Activated CD4-positive, CD25-positive, alpha-beta regulatory T cell treated with anti-CD3 and anti-CD28 coated beads, Interleukin-2, amount 50 U/mL, for 72 hours (primary cell): ENCODE measurements around the gene STXBP4.

Experiments used
- DNase-seq: peaks from one replicate; pipeline ENCODE4 v3.0.0; 2021

STXBP4 gene

DNA sequence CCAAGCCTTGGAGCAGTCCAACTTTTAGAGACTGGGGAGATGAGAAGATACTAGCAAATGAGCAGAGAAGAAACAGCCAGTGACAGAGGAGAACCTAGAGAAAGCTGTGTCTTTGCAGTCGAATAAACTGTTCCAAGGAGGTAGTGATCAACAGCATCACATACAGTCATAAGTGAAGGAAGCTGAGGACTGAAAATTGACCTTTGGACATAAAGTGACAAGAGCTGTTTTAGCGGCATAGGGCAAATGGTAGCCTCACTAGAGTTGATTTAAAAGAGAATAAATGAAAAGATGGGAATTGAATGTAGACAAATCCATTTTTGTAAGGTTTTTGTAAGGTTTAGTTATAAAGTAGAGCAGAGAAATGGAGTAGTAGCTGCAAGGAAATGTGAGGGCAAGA, 165.0 kb downstream of the STXBP4 start:
- no peak for DNase-seq

DNA sequence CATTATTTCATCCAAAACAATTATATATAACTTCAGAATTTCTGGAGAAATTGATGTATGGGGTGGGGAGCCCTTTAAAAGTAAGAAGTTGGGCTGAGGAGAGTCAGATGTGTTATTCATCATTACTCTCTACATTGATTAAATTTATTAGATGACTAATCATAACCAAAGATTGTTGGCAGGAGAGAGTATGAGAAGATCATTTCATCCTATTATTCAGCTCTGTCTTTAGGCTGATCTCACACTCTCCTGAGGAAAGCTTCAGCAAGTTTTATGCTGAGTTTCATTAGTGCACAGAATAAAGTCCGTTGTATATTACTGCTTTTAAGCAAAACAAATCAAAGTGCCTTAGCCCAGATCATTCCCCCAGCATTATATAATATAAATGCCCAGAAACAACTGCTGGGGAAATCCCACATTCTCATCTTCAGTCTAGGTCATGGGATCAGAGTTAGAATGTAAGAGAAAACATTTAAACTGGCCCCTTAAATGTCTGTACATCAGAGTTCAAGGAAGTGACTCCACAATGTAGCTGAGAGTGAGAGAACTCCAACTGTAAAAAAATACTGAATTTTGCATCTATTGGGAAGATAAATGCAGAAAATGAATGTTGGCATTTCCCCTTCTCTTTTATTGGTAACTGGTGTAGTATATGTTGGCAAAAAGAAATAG, 166.1 kb downstream of the STXBP4 start:
- DNase-seq = no peak

DNA sequence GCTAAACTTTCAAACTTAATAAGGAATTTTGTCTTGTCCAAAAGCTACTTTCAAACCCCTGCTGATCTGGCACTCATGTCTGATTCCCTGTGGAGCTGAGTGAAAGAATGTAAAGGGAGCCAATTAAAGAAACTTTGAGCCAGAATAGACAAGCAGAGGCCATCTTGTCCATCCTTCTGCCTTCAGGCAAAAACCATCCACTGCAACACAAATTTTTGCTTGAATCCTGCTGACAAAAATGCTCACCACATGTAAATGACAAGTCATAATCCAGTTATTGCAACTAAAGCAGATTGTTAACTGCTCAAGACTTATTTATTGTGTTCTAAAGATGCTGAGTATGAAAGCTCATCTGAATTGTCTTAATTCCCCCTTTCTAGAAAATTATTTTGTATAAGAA, 172.2 kb downstream of the STXBP4 start:
- DNase-seq = no peak

DNA sequence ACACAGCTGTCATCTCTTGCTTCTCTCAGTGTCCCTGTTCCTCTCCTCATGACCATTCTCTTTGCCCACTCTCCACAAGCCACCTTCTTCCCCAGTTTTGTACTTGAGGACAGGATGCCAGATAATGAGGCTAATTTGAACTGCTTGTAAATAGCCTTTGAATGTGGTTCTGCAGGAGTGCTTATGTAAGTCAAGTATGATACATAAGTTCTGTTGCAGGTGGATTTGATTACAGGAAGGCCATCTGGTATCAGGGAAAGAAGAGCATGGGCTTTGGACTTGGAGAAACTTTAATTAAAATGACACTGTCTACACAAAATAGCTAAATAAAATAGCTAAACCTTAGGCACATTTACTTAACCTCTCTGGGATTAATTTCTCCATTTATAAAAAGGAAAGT, 176.0 kb downstream of the STXBP4 start:
- no peak for DNase-seq

DNA sequence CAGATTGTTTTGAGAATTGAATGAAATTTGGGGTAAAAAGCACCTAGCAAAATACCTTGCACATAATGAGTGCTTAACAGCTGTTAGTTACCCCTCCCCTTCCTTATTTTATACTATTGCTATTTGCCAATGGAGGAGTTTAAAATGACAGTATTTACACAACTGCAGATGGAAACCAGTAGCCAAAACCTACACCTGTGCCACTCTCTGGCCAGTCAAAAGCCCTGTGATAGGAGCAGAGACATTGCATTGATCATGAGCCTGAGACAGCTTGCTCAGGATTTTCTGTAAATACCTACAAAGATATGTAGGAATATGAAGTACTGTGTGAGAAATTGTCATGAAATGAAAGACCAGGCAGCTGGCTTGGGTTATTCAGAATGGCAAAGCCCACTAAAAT, 180.9 kb downstream of the STXBP4 start:
- DNase-seq = no peak

DNA sequence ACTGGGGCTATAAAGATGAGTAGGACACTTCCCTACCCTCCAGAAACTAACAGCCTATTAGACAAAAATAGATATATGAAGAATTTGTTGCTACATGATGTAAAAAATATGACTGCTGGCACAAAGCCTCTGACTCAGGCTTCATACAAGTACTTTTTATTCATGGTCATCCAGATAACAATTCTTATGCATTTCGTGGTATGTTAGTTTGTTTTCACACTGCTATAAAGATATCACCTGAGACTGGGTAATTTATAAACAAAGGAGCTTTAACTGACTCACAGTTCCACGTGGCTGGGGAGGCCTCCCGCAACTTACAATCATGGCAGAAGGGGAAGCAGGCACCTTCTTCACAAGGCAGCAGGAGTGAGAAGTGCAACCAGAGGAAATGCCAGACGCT, 183.7 kb downstream of the STXBP4 start:
- no peak for DNase-seq

DNA sequence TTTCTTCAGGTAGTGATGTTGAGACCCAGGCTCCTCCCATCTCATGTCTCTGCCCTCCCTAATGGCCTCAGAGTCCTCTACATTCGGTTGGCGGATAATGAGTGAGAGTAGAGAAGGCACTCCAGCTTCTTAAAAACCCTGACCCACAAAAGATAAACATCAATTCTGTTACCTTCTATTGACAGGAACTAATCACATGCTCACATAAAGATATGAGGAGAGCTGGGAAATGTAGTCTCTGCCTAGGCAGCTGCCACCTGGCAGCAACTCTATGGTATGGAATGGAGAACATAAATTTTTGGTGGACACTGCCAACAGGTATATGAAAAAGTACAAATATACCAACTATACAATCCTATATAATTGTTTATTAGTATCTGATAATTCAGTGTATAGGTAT, 185.5 kb downstream of the STXBP4 start:
- DNase-seq = no peak

DNA sequence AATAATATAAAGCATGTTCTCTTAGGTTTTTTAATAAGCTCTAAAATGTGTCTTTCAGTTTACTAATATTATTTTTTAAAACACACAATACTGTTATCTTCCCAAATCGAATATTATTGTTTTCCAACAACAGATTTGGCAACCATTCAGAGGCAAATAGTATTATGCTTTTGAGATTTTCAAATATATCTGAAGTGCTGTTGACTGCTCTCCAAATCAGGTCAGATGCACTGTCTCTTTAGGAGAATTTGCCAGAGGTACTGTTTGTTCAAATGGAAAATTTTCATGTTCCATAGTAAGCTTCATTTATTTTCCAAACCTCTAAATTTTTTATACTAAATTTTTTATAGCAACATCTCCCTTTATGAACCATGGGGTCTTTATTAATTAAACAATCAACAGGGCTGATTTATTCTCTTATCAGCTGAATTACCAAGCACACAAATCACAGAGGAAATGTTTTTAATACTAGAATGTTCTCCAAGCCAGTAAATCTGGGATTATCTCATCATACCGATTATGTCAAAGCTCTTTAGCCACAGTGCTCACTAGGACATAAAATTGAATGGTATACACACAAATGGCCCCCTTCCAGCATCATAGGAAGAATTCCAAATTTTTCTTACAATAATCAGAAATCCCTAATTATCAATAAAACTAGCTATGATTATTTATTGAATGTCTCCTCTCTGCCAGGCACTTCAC, 187.4 kb downstream of the STXBP4 start:
- no peak for DNase-seq

DNA sequence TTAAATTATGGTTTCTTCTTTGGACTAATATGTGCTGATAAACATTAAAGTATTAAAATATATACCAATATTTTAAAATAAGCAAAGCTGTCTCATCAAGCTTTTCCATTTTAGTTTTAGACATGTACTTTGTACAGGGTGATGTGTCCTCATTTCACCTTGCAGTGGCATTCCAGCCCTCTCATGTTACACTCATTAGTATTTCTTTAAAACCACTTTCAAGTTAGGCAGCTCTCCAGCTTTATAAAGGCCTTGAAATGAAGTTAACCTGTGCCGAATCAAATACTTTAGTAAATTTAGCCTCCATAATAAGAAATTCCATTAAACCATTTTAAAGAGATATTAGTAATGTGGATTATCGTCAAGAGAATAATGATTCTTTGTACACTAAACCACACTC, 188.6 kb downstream of the STXBP4 start:
- DNase-seq = no peak

DNA sequence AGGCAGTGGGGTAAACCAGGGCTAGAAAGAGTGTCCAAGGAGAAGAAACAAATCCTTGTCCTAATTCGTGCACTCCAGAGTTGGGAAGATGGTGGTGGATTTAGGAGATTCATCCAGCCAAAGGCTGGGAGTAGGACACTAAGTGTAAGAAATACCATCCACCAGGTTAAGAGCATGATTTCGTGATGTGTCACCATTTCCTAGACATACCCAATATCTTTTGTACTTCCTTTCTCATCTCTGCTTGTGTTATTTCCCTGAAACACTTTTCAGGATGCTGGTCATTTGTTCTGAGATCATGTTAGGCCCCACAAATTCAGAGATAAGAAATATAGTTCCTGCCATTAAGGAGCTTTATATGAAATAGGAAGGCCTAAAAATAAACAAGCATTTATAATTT, 189.9 kb downstream of the STXBP4 start:
- DNase-seq = no peak

DNA sequence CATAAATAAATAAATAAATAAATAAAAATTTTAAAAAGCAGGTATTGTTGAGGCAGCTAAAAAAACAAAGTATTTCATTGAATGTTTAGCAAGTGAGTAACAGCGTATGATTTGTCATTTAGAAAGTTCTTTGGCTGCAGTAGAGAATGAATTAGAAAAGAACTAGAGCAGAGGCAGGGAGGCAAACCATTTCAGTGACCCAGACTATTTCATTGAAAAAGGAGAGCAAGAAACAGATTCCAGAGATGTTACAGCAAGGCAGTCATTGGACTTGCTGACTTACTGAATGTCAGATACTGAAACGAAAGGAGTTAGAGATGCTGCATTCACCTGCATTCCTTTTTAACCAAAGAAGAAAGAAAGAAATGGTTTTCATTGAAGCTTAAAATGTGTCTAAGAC, 190.7 kb downstream of the STXBP4 start:
- no peak for DNase-seq

DNA sequence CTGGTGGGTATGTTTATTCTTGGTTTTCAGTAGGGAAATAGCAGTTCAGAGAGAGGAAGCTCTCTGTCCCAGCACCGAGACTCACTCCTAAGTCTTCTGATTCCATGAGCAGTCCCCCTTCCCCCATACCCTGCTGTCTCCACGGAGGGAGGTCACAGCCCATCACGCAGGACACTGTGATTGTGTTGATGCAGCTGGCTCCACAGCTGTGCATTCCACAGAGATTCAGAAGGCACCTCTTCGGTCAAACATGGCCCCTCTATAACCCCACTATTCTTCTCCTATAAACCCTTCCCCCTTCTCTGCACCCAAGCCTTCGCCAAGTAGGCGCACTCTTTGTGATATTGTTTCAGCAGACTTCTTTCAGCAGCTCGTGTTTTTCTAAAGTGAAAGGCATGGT, 191.9 kb downstream of the STXBP4 start:
- DNase-seq = no peak

DNA sequence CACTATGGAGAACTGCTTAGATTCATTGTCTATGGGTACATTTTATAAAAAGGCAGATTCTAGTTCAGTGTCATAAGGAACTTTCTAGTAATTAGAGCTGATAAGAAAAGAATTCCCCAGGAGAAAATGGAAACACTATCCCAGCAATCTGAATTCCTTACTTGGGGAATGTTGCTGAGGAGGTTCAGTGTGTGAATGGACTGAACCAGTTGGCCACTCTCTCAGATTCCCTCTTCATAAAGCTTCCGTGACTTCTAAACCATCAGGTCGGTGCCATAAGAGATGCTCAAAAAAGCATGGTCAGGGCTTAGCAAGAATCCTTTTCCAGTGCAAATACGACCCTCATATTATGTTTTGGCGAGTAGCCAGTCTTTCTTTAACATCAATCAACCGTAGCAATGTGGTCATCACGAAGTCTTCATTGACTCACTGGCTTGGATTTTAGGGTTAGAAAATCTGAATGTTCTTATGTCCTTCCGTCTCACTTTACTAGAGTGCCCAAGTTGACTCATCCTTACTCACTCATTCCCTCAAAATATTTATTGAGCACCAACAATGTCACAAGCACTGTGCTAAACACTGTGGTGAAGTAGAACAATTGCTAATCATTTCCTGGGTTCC, 193.5 kb downstream of the STXBP4 start:
- DNase-seq = no peak

DNA sequence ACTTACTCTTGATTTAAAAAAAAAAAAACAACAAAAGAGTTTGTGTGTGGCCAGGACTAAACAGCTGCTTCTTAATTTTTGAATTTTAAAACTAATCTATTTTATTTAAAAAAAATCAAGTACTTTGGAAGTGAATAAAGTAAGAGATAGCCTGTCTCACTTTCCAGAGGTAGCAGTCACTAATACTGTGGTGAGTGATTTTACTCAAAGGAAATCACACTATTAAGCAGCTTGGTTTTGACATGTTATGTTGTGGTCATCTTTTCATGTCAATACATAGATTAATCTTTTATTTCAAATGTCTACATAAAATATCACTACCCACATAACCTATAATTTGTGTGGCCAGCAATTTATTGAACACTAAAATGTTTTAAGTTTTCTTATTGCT, 194.0 kb downstream of the STXBP4 start:
- no peak for DNase-seq

DNA sequence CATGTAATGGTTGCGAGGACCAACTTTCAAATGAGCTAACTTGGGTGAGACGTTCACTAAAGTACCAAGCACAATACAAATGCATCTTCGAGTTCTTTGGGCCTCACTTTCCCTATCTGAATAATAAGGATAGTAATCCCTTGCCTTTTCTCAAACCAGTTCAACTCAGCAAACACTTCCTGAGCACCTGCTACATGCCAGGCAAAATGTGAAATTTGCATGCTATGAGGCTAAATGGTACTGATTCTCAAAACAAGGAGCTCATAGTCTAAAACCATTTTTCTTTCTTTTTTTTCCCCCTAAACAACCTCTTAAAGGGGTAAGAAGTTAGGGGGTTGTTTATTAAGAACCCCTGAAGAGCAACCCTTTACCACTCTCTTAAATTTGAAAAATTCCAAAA, 194.8 kb downstream of the STXBP4 start:
- DNase-seq = no peak

DNA sequence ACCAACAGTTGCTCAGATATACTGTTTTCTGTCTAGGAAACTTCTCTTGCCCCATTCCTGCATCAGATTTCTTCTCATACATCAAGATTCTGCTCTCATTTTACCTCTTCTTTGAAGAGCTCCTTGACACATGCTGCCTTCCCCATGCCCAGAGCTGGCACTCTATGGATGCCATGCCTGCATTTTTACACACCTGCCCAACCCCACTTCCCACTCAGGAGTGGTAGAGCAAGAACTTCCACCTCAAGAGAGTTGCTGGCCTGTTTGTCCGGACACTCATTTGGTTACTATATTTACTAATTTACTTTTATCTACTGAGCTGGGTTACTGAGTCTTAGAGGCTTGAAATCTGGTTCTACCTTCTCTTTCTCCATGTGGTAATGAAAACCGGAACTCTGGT, 197.9 kb downstream of the STXBP4 start:
- DNase-seq = no peak

DNA sequence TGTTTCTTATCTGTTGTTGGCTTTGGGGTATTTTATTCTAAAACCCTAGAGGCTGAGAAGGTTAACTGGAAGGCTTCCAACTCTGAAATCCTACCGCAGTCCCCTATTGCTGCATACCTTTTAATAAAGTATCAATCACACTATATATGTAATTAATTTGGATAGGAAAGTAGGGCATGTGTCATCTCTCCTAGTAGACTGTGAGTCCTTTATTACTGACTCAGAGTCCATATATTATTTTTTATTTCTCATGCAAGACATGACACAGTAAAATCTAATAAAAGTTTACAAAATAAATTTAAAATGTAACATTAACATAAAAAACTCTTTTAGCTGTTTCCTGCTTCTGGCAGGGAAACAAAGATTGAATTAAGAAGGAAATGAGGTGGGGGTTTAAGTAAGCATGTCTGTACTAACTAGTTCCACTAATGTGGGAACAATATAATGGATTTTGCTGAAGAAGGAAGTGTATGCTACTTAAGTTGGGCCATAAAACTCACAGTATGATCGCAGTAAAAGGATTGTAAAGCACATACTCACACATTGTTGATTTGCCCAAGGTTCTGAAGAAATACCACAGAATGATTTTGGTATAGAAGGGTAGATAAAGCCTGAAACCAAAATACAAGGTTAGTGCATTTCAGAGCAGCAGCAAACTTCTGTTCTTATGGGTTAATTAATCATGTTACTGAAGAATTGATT, 198.6 kb downstream of the STXBP4 start:
- no peak for DNase-seq

DNA sequence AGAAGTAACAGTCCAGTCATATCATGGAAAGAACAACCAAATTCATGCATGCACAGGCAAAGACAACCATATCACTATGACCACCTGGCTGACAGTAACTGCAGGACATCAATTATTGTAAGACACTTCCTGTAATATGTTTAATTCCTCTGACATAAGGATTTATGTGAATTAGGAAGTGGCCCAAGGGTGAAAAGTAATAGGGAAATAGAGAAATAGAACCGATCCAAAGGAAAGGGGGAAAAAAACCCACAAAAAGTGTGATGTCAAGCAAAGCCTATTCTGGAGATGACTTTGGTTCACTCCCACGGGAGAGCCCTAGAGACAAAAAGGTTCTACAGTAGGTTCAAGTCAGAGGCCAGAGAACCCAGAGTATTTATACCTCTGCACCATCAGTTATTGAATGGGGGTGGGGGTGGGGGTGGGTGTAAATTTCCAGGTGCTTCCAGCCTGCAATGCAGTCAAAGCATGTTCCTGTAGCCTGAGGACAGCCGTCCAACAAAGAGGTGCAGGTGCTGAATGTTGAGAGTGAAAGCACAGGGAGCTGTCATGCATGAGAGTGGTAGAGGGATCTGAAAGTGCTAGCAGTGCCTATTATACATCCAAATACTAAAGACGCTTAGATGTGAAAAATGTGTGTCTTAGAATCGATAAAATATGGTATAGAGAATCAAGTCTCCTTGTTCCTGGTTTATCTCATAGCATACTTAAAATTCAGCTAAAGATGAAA, 200.6 kb downstream of the STXBP4 start:
- DNase-seq = no peak

DNA sequence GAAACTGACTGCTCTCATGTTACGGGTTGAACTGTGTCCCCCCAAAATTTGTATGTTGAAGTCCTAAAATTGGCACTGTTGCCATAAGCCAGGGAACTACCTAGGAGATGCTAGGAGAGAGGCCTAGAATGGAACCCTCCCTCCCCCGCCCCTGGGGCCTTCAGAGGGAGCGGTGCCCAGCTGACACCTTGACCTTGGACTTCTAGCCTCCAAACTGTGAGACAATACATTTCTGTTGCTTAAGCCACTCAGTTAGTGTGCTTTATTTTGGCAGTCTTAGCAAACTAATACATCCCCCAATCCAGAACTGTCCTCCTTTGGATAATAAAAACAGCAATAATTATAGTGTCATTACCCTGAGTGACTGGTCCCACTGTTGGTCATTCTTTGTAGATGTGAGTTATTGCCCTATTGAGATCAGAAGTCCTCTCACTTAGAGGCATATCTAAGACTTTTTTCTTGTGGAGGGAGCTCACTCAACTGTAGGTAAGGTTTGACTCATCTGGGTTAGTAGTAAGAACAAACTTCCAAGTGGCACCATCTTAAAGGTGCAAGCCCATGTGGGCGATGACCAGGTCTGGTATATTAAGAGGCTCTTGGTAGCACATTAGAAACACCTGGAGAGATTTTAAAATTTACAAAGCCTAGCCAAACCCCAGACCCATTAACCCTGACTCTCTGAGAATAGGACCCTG, 203.2 kb downstream of the STXBP4 start:
- DNase-seq = no peak

DNA sequence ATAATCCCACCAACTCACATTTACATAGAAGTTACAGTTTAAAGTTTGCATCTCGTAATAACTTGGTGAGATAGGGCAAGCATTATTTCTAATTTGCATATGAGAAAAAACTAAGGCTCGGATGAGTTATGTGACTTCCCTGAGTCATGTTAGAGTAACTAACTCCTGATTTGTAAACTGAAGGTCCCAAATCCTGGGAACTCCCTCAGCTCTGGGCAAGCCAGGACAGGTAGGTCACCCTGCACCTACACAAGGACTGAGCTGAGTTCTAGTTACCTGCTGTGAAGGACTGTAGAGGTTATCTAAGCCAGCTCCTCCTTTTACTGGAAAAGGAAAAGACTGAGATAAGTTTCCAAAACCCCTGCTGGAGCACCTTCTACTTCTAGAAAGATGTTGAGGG, 204.0 kb downstream of the STXBP4 start:
- no peak for DNase-seq

DNA sequence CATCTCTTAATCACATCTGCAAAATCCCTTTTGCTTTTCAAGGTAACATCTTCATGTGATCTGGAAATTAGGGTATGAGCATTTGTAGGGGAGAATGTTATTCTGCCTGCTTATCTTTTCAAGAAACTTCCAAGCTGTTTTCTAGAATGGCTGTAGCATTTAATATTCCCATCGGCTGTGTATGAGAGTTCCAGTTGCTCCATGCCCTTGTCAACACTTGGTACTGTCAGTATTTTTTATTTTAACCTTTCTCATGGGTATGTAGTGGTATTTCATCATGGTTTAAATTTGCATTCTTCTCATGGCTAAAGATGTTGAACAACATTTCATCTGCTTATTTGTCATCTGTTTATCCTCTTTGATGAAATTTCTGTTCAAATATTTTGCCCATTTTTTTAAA, 205.6 kb downstream of the STXBP4 start:
- DNase-seq = no peak

DNA sequence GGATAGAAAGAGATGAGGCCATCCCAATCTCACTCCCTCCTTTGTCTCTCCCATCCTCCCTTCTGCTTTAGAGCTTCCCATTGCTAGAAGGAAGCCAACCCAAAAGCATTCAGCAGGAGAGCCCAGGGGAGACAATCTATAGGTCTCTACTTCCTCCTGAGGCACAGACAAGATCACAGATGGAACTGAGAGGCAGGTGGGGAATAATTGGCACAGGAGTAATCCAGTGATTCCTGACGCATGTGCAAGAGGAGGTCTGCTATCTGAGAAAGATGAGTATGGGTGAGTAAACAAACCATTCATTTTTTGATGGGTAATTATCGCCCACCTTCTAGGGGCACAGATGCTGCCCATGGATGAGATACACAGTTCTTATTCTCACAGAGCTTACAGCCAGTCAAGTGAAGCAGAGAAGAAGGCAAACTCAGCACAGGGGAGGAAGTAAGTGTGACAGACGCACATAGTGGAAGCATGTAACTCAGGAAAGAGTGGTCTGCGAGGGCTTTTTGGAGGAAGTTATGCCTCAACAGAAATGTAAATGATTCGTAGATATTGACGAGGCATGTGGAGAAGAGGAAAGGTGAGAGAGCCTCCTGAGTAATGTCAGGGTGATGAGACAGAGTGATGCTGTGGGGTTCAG, 207.3 kb downstream of the STXBP4 start:
- DNase-seq = no peak
